Measurements from ENCODE around the gene TEDC1.

Gene TEDC1

GRCh38 chr14:105490572-105491365, at the start of gene TEDC1:
Gene TEDC1 (plus strand): TSS chr14:105491246. CDS start chr14:105491376, 130 bp downstream.
- Mint-ChIP-seq H3K9me3 (peaks cover 0 to 2% of the 10 kb centered on the region in 2 donors), H3K27ac (peak within 1 kb of the TSS; percentile 93)
- DNase-seq = peak; percentile 99

DNA sequence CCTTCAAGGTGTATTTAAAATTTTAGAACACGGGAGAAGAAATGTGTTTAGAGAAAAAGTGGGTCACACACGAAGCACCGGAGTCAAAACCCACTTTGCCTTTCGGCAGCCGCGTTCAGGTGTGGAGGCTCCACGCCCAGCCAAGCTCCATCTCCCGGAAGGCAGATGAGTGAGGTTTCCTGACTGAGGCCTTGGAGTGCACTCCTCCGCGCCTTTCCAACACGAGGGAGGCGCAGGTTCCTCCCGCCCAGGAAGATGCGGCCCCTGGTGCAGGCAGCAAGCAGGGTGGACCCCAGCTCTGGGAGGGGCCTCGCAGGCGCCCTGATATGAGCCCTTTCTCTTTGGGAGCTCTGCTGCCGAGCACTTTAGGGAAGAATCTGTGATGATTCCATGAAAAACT, 48.9 kb upstream of the TEDC1 start:
- peaks cover 28 to 30% of the 10 kb centered on the region in 2 donors for H3K36me3 Mint-ChIP-seq
- DNase-seq (no peak), ATAC-seq (replicated peaks) (no peak)
- peaks cover 3 to 5% of the 10 kb centered on the region in 2 donors for H3K4me1 Mint-ChIP-seq
- H3K27me3 Mint-ChIP-seq = no peaks in the 10 kb centered on the region
- H3K4me3 Mint-ChIP-seq = no peak overlapping the region
- no peaks in the 10 kb centered on the region for H3K9me3 Mint-ChIP-seq
- no peak overlapping the region for H3K27ac Mint-ChIP-seq

More at GRCh38 chr14:105490572-105491365, at the start of gene TEDC1:
- ATAC-seq (replicated peaks) = peak; percentile 73 to 75
- peaks cover 24 to 41% of the 10 kb centered on the region in 2 donors for H3K4me1 Mint-ChIP-seq
- peaks cover 16 to 20% of the 10 kb centered on the region in 2 donors for H3K36me3 Mint-ChIP-seq
- no peaks in the 10 kb centered on the region for H3K27me3 Mint-ChIP-seq
- H3K4me3 Mint-ChIP-seq = peak within 1 kb of the TSS; percentile 83 to 87

DNA sequence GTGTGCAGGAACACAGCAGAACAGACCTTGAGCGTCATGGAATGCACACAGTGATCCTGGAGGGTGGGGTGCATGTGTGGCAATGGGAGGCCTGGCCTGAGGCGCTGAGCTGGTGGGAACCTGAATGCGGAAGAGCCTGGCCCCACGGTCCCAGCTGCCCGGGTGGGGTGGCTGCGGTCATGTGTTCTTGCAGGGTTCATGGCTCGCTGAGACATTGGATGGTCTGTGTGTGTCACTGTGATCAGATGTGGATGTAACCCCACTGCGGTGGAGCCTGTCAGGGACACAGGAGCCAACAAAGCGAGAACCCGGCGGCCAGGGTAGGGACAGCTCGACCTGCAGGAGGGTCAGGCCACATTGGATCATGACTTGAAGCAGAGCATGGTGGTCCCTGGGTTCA, 48.2 kb upstream of the TEDC1 start:
- Mint-ChIP-seq H3K27me3 (no peaks in the 10 kb centered on the region), H3K9me3 (no peaks in the 10 kb centered on the region), H3K36me3 (peaks cover 28 to 31% of the 10 kb centered on the region in 2 donors), H3K27ac (no peak overlapping the region), H3K4me3 (no peak overlapping the region), H3K4me1 (peaks cover 3 to 8% of the 10 kb centered on the region in 2 donors)
- no peak for DNase-seq
- ATAC-seq (replicated peaks) = no peak

DNA sequence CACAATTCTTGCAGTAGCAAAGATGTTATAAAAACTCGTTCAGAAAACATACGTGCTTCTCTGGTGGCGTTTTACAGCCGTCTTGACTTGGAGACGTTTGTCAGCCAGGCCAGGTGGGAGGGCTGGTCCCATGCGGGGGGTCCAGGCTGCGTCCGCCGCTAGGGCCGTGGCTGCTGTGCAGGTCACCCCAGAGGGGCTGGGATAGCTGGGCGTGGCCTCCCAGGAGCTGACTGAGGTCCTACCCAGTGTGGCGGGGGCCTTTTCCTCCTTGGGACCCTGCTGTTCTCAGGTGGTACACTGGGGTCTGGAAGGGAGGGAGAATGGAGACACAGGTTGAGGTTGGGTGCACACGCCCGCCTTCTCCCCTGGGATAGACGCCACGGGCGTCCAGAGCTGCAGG, 46.2 kb upstream of the TEDC1 start:
- H3K4me3 Mint-ChIP-seq = no peak overlapping the region
- no peaks in the 10 kb centered on the region for H3K27me3 Mint-ChIP-seq
- DNase-seq (no peak), ATAC-seq (replicated peaks) (no peak)
- peaks cover 24 to 33% of the 10 kb centered on the region in 2 donors for H3K36me3 Mint-ChIP-seq
- H3K4me1 Mint-ChIP-seq = peaks cover 6 to 8% of the 10 kb centered on the region in 2 donors
- H3K9me3 Mint-ChIP-seq = no peaks in the 10 kb centered on the region
- no peak overlapping the region for H3K27ac Mint-ChIP-seq

DNA sequence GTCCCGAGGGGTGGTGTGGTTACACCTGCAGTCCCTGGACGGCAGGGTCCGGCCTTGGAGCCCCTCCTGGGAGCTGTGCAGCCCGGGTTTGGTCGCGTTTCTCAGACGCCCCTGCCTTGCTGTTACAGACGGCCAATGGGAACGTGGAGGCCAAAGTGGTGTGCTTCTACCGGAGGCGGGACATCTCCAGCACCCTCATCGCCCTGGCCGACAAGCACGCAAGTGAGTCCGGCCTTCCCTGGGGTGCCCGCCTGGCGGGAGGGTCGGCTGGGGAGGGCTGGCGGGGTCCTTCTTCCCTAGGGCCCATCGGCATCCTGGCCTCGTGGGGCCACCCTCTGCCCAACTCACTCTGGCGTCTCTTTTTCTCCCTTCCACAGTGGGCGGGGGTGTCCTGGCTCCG, 45.8 kb upstream of the TEDC1 start:
- DNase-seq (no peak), ATAC-seq (replicated peaks) (no peak)
- Mint-ChIP-seq H3K27ac (no peak overlapping the region), H3K4me3 (no peak overlapping the region), H3K9me3 (no peaks in the 10 kb centered on the region), H3K4me1 (peaks cover 6 to 8% of the 10 kb centered on the region in 2 donors), H3K27me3 (no peaks in the 10 kb centered on the region), H3K36me3 (peaks cover 27 to 33% of the 10 kb centered on the region in 2 donors)

DNA sequence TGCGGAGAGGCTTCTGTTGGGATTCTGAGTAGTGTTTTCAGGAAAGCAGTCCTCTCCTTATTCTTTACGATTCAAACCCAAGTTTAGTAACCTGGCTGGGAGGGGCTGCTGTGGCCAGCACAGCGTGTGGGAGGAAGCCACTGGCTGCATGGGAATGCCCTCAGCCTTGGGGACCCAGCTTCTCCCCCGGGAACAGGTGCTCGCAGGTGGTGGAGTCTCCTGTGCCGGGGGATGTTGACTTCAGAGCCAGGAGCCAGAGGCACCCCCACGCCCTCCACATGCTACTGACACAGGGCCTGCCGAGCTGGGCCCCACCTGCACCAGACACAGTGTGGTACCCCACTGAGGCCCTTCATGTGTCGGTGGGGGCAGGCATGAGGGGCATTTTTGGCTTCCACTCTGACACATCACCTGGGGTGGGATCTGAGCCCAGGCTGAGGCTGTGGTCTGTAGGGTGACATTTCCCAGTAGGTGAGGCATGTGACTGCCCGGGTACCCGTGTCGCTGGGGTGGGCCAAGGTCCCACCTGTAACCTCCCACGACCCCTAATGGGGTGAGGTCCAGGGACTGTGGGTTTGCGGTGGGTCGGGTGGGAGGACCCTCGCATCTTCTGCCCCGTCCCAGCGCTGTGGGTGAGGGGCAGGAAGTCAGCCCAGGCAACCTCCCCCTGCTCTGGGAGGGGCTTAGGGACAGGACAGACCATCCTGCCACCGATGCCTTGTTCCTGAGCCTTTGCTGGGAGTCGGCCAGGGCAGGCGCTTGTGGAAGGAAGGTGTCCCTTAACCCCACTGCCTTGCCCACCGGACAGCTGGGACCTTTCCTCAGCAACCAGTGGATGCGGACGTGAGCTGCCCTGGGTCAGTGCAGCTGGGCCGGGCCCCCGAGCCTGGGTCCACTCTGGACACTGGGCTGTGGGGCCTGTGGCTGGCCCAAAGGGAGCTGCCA, 44.9 kb upstream of the TEDC1 start:
- no peak for DNase-seq
- Mint-ChIP-seq H3K4me3 (no peak overlapping the region), H3K27ac (no peak overlapping the region), H3K9me3 (no peaks in the 10 kb centered on the region), H3K36me3 (peaks cover 29 to 34% of the 10 kb centered on the region in 2 donors), H3K4me1 (peaks cover 6 to 8% of the 10 kb centered on the region in 2 donors), H3K27me3 (no peaks in the 10 kb centered on the region)
- ATAC-seq (replicated peaks) = no peak

GRCh38 chr14:105446971-105447370, 44.1 kb upstream of the TEDC1 start:
- ATAC-seq (replicated peaks) (no peak), DNase-seq (no peak)
- Mint-ChIP-seq H3K9me3 (no peaks in the 10 kb centered on the region), H3K27me3 (no peaks in the 10 kb centered on the region), H3K36me3 (peaks cover 27 to 34% of the 10 kb centered on the region in 2 donors), H3K4me3 (no peak overlapping the region), H3K4me1 (peaks cover 7 to 8% of the 10 kb centered on the region in 2 donors), H3K27ac (peak overlapping the region; percentile 51)

- no peaks in the 10 kb centered on the region for H3K27me3 Mint-ChIP-seq
- peaks cover 28 to 34% of the 10 kb centered on the region in 2 donors for H3K36me3 Mint-ChIP-seq
- DNase-seq (no peak), ATAC-seq (replicated peaks) (no peak)
- H3K4me1 Mint-ChIP-seq = peaks cover 8% of the 10 kb centered on the region in 2 donors
- H3K4me3 Mint-ChIP-seq = no peak overlapping the region
- no peaks in the 10 kb centered on the region for H3K9me3 Mint-ChIP-seq
- no peak overlapping the region for H3K27ac Mint-ChIP-seq
Measured at GRCh38 chr14:105447651-105448640, 43.1 kb upstream of the TEDC1 start.

- no peaks in the 10 kb centered on the region for H3K27me3 Mint-ChIP-seq
- H3K27ac Mint-ChIP-seq = no peak overlapping the region
- H3K36me3 Mint-ChIP-seq = peaks cover 31 to 34% of the 10 kb centered on the region in 2 donors
- peaks cover 8 to 13% of the 10 kb centered on the region in 2 donors for H3K4me1 Mint-ChIP-seq
- H3K4me3 Mint-ChIP-seq = no peak overlapping the region
- DNase-seq (peak; percentile 41), ATAC-seq (replicated peaks) (peak; percentile 93 to 94)
- H3K9me3 Mint-ChIP-seq = no peaks in the 10 kb centered on the region
Measured at GRCh38 chr14:105448706-105449111, 42.3 kb upstream of the TEDC1 start.

GRCh38 chr14:105449276-105450122, 41.5 kb upstream of the TEDC1 start:
- Mint-ChIP-seq H3K27me3 (no peaks in the 10 kb centered on the region), H3K36me3 (peaks cover 34 to 40% of the 10 kb centered on the region in 2 donors), H3K4me3 (no peak overlapping the region), H3K4me1 (peaks cover 11 to 21% of the 10 kb centered on the region in 2 donors), H3K9me3 (no peaks in the 10 kb centered on the region), H3K27ac (no peak overlapping the region)
- no peak for ATAC-seq (replicated peaks)
- no peak for DNase-seq

DNA sequence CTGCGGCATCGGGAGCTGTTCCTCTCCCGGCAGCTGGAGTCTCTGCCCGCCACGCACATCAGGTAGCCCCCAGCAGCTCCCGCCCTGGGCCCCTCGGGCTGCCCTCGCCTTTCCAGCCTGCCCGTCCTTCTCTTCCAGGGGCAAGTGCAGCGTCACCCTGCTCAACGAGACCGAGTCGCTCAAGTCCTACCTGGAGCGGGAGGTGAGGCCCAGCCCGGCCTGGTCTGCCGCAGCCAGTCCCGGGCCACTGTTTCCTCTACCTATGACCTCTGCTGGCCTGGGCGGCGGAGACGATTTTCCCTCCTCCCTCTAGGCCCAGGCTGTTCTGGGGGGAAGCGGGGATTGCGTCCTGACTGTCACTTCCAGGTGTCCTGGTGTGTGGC, 40.9 kb upstream of the TEDC1 start:
- ATAC-seq (replicated peaks) (no peak), DNase-seq (no peak)
- H3K27me3 Mint-ChIP-seq = no peaks in the 10 kb centered on the region
- no peak overlapping the region for H3K4me3 Mint-ChIP-seq
- H3K9me3 Mint-ChIP-seq = no peaks in the 10 kb centered on the region
- peaks cover 35 to 40% of the 10 kb centered on the region in 2 donors for H3K36me3 Mint-ChIP-seq
- peaks cover 11 to 21% of the 10 kb centered on the region in 2 donors for H3K4me1 Mint-ChIP-seq
- no peak overlapping the region for H3K27ac Mint-ChIP-seq

DNA sequence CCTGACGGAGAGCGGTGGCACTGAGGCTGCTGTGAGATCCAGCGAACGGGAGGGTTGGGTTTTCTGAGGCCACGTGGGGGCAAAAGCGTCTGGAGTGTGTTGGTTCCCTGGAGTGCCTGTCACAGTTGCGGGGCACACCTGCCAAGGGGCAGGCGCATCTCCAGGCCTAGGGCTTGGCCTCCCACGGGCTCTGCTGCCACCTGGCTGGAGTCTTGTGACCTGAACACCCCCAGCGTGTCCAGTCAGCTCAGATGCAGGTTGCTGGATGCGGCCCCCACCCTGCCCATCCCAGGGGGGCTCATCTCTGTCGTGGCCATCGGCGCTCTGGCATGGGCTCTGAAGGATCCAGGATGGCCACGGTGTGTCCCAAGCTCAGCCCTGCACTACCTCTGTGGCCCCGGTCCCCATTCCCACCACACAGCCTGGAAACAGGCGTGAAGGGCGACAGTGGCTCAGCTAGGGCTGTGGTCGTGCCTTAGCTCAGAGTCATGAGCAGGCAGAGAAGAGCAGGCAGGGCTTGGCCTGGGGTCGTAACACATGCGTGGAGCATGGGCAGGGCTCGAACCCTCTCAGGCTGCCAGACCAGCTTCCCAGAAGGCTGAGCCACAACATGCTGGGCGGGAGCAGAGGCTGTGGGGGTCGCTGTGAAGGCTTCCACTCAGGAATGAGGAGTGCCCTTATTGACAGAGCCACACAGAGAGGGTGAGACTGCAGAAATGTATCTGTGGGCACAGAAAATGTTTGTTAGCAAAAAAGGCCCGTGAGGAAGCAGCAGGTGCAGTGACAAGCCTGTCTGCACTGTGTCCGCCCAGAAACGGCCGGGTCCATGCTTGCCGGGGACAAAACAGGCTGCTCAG, 40.0 kb upstream of the TEDC1 start:
- peaks cover 15 to 21% of the 10 kb centered on the region in 2 donors for H3K4me1 Mint-ChIP-seq
- DNase-seq (no peak), ATAC-seq (replicated peaks) (no peak)
- no peak overlapping the region for H3K4me3 Mint-ChIP-seq
- H3K27me3 Mint-ChIP-seq = no peaks in the 10 kb centered on the region
- no peaks in the 10 kb centered on the region for H3K9me3 Mint-ChIP-seq
- H3K27ac Mint-ChIP-seq = no peak overlapping the region
- peaks cover 41 to 49% of the 10 kb centered on the region in 2 donors for H3K36me3 Mint-ChIP-seq
